Spleen (tissue), 7 donors: ENCODE results near the gene ME3.

Experiments
- CTCF ChIP-seq, 11 experiments: fragments of 200-600 bp in 7 of 11; fragments of 450-650 bp in 4 of 11; sonication (generic) in 4 of 11; IDR thresholded peaks in 8 of 11; conservative IDR thresholded peaks in 3 of 11; 1 replicate in 7 of 11; 2 replicates in 4 of 11; pipeline versions ENCODE4 v1.4.0 to v1.8.0; 2016 to 2021; ENCODE audit warnings: antibody characterized with exemption in 11 of 11, inconsistent platforms in 4 of 11, mild to moderate bottlenecking in 1 of 11
- POLR2A ChIP-seq, 3 donors: fragments of 450-650 bp; IDR thresholded peaks; one replicate each; pipeline ENCODE4 v1.5.1; 2017; ENCODE audit warnings: antibody characterized with exemption in 3 of 3, mild to moderate bottlenecking in 1 of 3
- POLR2AphosphoS5 ChIP-seq, 3 donors: sonication (generic); formaldehyde crosslinking; IDR thresholded peaks; one replicate each; pipeline ENCODE4 v1.5.1; 2017; ENCODE audit warnings: antibody characterized with exemption in 3 of 3
- donor health status: DM: no; HTN: no; CAD: no; lungs with moderate emphysema.
- donor health status: DM: no; HTN: no; CAD: no.
- donor health status: DM: no; HTN: no; CAD: no.

GRCh38 chr11:86396396-86396795, 276.0 kb downstream of the ME3 start:
- no peak for TF ChIP-seq CTCF (IDR thresholded peaks at IDR 0.05 in 8 of 11, conservative IDR thresholded peaks at IDR 0.05 in 3 of 11)
- no peak for TF ChIP-seq POLR2A (IDR thresholded peaks at IDR 0.05)
- TF ChIP-seq POLR2AphosphoS5 (IDR thresholded peaks at IDR 0.05), result no peak
